CD4-positive, alpha-beta T cell treated with Interleukin-4 for 1 hour (primary cell): ENCODE measurements around the gene ELOB.
A peak's percentile ranks its signal among the peaks of the same experiment; 100 is the strongest.

Experiments used
- DNase-seq, 2 donors: peaks; one replicate each; pipeline ENCODE4 v3.0.0-alpha.2; 2020 to 2022

ELOB gene

DNA sequence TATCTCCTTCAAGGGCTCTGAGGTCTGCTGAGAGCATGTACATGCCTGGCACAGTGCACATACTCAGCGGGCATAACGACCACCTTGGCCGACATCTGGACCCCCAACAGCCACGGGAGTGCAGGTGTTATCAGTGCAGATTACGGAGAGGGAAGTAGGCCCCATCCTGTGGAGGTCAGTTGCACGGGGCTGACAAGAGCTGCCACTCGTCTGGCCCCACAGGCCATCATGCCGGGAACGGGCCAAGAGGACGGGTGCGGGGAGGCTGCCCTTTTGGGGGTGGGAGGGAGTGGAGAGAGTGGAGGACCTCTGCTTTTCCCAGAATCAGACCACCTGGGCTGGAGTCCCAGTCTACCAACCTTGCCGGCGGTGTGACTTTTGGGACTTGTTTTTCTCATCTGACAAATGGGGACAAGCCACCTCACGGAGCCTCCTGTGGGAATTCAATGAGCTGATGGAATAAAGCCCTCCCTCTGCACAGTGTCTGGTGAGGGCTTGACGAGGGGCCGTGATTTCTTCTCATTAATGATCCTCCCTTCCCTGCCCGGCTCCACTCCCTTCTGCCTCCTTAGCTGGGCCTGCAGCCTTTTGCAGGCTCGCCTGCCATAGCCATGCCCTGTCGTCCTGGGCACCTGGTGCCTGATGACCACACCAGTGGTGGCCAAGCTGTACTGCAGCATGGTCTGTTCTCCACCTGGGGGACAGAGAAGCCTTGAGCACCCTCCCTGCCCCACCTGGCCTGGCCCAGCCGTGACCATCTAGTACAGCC lies 5.7 kb upstream of the ELOB start:
- DNase-seq = no peak

DNA sequence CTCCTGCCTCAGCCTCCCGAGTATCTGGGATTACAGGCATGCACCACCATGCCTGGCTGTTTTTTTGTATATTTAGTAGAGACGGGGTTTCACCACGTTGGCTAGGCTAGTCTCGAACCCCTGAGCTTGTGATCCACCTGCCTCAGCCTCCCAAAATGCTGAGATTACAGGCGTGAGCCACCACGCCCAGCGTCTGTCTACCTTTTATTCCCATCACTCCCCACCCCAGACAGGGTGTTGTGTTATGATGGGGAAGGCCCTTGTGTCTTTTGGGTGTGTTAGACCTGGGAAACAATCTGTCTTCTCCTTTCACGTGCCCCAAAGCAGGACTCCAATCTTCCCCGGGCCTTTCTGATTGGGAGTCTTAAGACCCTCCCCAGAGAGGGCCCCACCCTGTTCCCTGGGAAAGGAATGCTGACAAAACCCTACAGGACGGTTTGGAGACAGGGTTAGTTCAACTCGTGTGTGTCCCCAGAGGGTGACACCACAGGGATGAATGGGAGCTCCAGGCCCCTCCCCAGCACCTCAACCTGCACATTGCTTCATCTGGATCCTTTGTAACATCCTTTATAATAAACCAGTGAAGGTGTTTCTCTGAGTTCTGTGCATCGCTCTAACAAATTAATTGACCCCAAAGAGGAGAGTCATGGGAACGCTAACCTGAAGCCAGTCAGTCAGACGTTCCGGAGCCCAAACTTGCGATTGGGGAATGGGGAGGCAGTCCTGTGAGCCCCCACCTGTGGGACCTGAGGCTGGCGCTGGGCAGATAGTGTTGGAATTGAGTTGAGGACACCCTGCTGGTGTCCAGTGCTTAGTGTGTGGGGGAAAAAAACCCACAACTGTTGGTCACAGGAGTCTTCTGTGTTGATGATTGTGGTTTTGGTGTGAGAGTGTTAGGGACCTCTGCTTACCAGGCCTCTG lies 3.2 kb upstream of the ELOB start:
- DNase-seq = no peak

GRCh38 chr16:2779151-2779920 lies 2.3 kb upstream of the ELOB start:
- DNase-seq = no peak

GRCh38 chr16:2778630-2778958 lies 1.5 kb upstream of the ELOB start:
- no peak for DNase-seq

DNA sequence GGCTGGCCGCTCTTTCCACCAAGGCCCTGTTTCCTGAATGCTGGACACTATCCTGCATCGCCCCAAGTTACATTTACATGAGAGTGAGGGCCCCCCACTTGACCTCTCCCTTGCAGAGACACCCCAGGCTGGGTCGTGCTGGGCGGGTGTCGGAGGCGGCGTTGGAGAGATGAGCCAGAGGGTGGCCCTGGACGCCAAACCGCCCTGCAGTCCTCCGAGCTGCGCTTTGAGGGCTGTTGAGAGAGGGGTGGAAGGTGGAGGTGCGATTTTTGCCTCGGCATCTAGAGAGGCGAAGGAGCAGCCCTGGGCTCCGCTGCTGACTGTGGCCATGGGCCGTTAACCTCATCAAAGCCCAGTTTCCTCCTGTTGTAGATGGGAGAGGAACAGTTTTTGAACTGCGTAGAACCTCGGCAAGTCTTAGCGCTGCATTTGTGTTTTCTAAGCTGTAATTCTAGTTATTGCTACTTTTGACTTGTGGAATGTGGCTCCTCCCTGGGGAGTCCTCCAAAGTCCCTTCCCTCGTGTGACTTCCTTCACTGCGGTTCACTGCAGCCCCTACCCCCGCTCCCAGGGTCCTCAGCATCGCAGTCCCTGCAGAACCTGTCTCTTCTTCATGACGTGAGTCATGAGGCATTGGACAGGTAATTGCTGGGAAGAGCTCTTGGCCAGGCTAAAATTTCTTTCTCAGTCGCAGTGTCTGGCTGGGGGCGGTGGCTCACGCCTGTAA lies 986 bp upstream of the ELOB start:
- peak; percentile 50 to 55 for DNase-seq

DNA sequence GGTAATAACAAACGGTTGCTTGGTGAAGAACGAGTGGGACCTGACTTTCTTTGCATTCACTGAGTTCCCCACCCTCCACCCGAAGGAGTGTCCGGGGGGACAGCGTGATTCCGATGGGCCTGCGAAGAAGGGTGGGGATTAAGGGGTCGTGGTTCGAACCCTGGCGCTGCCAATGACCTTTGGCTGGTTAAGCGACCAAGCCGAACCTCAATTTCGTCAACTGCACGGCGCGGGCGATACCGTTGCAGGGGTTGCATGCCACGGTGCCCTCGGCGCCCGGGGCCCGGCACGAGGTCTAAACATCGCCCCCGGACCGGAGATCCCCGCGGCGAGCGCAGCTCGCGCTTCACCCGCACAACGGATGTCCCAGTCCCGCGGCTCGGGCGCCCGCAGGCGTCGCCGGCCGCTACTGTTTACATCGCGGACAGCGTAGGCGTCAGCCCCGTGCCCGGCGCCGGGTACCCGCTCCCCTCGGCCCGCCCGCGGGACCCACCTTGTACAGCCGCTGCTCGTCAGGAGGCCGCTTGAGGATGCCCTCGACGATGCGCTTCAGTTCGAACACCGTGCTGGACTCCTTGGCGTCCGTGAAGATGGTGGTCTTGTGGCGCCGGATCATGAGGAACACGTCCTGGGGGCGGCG lies 460 bp downstream of the ELOB start:
- no peak for DNase-seq

- DNase-seq = no peak
These were observed 1.1 kb downstream of the ELOB start for GRCh38 chr16:2775765-2776499.

DNA sequence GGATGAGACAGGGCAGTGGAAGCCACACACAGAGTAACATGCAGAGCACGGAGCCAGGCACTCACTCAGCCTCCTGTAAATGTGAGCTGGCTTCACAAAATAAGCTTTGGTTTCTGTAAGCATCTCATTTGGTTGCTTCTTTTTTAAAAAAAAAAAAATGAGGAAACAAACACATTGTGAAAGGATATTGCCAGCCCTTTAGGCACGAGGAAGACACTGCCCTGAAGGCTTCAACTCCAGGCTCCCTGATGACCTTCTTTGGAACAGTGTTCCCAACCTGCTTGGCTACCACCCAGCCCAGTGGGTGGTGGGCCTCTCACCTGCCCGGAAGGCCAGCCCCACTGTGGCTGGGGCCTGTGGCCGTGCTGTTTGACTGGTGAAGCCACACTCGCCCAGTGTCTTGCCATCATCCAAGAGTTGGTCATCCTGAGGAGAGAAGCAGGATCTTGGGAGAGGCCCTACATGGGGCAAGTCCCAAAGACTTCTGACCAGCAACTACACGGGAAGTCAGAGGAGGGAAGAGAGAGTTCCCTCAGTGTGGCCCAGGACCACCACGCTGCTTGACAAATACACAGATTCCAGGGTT lies 1.9 kb downstream of the ELOB start:
- DNase-seq = no peak

- no peak for DNase-seq
These were observed 2.8 kb downstream of the ELOB start for GRCh38 chr16:2774161-2774891.

DNA sequence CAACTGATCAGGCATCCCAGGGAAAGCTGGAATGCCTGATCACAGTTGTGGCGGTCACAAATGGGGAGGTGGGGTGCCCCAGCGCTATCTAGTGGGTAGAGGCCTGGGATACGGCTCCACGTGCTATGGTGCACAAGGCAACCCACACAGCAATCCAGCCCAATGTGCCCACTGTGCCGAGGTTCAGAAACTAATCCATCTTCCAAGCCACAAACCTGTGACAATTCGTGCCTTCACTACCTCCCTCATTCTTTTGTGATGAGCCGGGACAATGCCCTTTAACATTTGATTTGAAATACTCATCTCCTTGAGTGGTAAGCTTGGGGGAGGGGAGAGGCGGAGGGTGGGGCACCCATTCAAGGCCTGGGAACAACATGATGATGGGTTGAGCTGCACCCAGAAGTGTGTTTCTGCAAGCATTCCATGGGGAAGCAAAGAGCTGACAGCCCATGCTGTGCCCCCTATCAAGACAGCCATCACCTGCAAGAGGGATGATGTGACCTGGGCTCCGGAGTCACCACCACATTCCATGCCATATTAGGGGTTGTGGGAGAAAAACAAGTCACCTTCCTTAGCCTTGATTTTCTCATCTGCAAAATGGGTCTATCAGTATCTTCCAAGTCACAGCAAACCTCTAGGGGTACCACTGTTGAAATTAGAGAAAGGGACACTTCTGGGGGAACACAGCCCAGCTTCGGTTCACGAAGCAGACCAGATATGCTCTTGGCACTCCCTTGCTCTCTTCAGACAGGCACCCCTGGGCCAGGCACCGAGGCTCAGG lies 3.7 kb downstream of the ELOB start:
- no peak for DNase-seq

GRCh38 chr16:2771496-2772402 lies 5.3 kb downstream of the ELOB start:
- no peak for DNase-seq

GRCh38 chr16:2770057-2770951 lies 6.8 kb downstream of the ELOB start:
- DNase-seq = no peak

DNA sequence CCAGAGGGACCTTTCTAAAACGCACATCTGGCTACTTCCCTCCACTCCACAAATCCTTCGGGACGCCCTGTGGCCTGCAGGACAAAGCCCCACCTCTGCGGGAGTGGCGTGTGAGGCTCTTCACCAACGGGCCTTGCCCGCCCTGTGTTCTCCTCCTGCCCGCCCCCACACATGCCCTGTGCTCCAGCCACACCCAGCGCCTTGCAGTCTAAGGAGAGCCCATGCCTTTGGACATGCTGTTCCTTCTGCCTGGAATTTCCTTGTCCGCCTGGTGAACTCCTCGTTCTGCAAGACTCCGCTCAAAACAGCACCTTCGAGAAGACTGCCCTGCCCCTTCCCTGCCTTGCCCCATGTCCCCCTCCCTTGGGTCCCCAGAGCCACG lies 7.4 kb downstream of the ELOB start:
- no peak for DNase-seq

DNA sequence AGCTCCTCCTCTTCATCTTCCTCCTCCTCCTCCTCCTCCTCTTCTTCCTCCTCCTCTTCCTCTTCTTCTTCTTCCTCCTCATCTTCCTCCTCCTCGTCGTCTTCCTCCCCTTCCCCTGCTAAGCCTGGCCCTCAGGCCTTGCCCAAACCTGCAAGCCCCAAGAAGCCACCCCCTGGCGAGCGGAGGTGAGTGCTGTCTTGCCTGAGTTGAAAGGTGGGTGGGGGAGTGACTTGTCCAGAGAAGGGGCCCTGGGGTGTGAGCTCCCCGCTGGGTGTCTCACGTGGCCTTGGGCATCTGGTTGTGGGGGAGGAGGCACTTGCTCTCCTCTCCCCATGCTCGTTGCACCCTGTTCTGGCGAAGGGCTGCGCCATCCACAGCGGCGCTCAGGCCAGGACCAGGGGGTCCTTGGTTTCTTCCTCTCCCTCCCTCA lies 8.0 kb downstream of the ELOB start:
- DNase-seq = no peak

GRCh38 chr16:2768403-2769089 lies 8.5 kb downstream of the ELOB start:
- no peak for DNase-seq

GRCh38 chr16:2767891-2768290 lies 9.2 kb downstream of the ELOB start:
- no peak for DNase-seq
